Liver (tissue), 9 donors: ENCODE measurements around the gene GUCA2A. TPM values are rescaled to one million over a fixed set of nuclear protein-coding genes. Genes with fewer than 3 reads are reported as not detected.

Experiments
- DNase-seq: peaks from one replicate; pipeline ENCODE4 v3.0.0-alpha.2; 2017; ENCODE audit warnings: low spot score
- H3K27ac ChIP-seq, 2 donors: one replicate each; pipeline ENCODE4 v1.7.0; 2013; ENCODE audit warnings: inconsistent platforms in 2 of 2, low read length in 2 of 2, control low read depth in 1 of 2, low read depth in 1 of 2, mild to moderate bottlenecking in 1 of 2
- H3K27me3 ChIP-seq, 4 donors: one replicate each; pipeline versions ENCODE4 v1.6.1 to v1.7.0; 2013; ENCODE audit warnings: low read length in 3 of 4, inconsistent platforms in 1 of 4, mild to moderate bottlenecking in 1 of 4, moderate library complexity in 1 of 4; ENCODE audit not compliant: control insufficient read depth in 4 of 4, insufficient read depth in 4 of 4
- H3K36me3 ChIP-seq, 4 donors: one replicate each; pipeline versions ENCODE4 v1.6.1 to v1.7.0; 2013; ENCODE audit warnings: low read length in 3 of 4, mild to moderate bottlenecking in 3 of 4, low read depth in 1 of 4, moderate library complexity in 1 of 4; ENCODE audit not compliant: control insufficient read depth in 4 of 4, insufficient read depth in 3 of 4
- H3K4me1 ChIP-seq, 4 donors: one replicate each; pipeline versions ENCODE4 v1.6.1 to v1.7.0; 2013; ENCODE audit warnings: low read length in 3 of 4, mild to moderate bottlenecking in 3 of 4, moderate library complexity in 1 of 4; ENCODE audit not compliant: control insufficient read depth in 4 of 4, insufficient read depth in 4 of 4
- H3K4me3 ChIP-seq, 3 donors: one replicate each; pipeline versions ENCODE4 v1.6.1 to v1.7.0; 2013; ENCODE audit warnings: low read length in 3 of 3, control low read depth in 1 of 3, low read depth in 1 of 3, mild to moderate bottlenecking in 1 of 3
- H3K9ac ChIP-seq, 2 donors: one replicate each; pipeline ENCODE4 v1.7.0; 2013; ENCODE audit warnings: low read length in 2 of 2, mild to moderate bottlenecking in 2 of 2, moderate library complexity in 2 of 2, control low read depth in 1 of 2, low read depth in 1 of 2
- H3K9me3 ChIP-seq, 4 donors: one replicate each; pipeline versions ENCODE4 v1.6.1 to v1.7.0; 2013; ENCODE audit warnings: low read length in 3 of 4; ENCODE audit not compliant: control insufficient read depth in 4 of 4
- EGR1 ChIP-seq, 2 donors: IDR thresholded peaks; 2 replicates each; pipeline ENCODE4 v1.6.1; 2016 to 2018; ENCODE audit warnings: antibody characterized with exemption in 2 of 2, low read depth in 2 of 2
- FOXA1 ChIP-seq: IDR thresholded peaks from 2 replicates; pipeline ENCODE4 v1.6.1; 2016; ENCODE audit warnings: antibody characterized with exemption
- FOXA2 ChIP-seq: IDR thresholded peaks from 2 replicates; pipeline ENCODE4 v1.6.1; 2016; ENCODE audit warnings: antibody characterized with exemption
- GABPA ChIP-seq, 2 donors: IDR thresholded peaks in 1 of 2; conservative IDR thresholded peaks in 1 of 2; 2 replicates each; pipeline ENCODE4 v1.6.1; 2016; ENCODE audit warnings: antibody characterized with exemption in 2 of 2, mild to moderate bottlenecking in 1 of 2, moderate library complexity in 1 of 2
- HNF4A ChIP-seq, 2 donors: conservative IDR thresholded peaks; 2 replicates each; pipeline ENCODE4 v1.6.1; 2016; ENCODE audit warnings: antibody characterized with exemption in 2 of 2, mild to moderate bottlenecking in 2 of 2
- HNF4G ChIP-seq: IDR thresholded peaks from 2 replicates; pipeline ENCODE4 v1.6.1; 2016; ENCODE audit warnings: antibody characterized with exemption
- JUND ChIP-seq, 2 donors: IDR thresholded peaks; 2 replicates each; pipeline ENCODE4 v1.6.1; 2016; ENCODE audit warnings: antibody characterized with exemption in 2 of 2
- NR2F2 ChIP-seq: IDR thresholded peaks from 2 replicates; pipeline ENCODE4 v1.6.1; 2016; ENCODE audit warnings: antibody characterized with exemption
- RAD21 ChIP-seq, 2 donors: IDR thresholded peaks; 2 replicates each; pipeline ENCODE4 v1.6.1; 2016; ENCODE audit warnings: antibody characterized with exemption in 2 of 2, mild to moderate bottlenecking in 2 of 2
- RXRA ChIP-seq, 2 donors: IDR thresholded peaks; 2 replicates each; pipeline ENCODE4 v1.6.1; 2017 to 2018; ENCODE audit warnings: antibody characterized with exemption in 2 of 2, mild to moderate bottlenecking in 1 of 2
- TAF1 ChIP-seq: conservative IDR thresholded peaks from 2 replicates; pipeline ENCODE4 v1.6.1; 2016; ENCODE audit warnings: antibody characterized with exemption, mild to moderate bottlenecking
- YY1 ChIP-seq: IDR thresholded peaks from 2 replicates; pipeline ENCODE4 v1.6.1; 2016; ENCODE audit warnings: antibody characterized with exemption, mild to moderate bottlenecking
- WGBS: extraction: QIAGEN DNeasy Blood & Tissue Kit; methylation state at CpG from one replicate; pipeline ENCODE4 v1.1.7; 2013; 5-methylcytosine and 5-hydroxymethylcytosine counted together
- polyA plus RNA-seq, 2 donors: library from polyadenylated mRNA; stranded (reverse) in 1 of 2; unstranded in 1 of 2; fragments of 200-250 nt in 1 of 2; fragments of >200 nt in 1 of 2; fragmentation: Nextera tagmentation in 1 of 2; extraction: Ambion mirVana in 1 of 2; gene quantifications; one replicate each; pipeline versions ENCODE4 v1.2.1 to v1.2.3, GENCODE V29; 2013 to 2015
- total RNA-seq, 2 donors: library from RNA; depleted of rRNA; stranded (reverse); fragments of >200 nt; gene quantifications; one replicate each; pipeline ENCODE4 v1.2.3, GENCODE V29; 2014
- TF ChIP-seq, protein P1 (sequence below): IDR thresholded peaks from 2 replicates; pipeline ENCODE4 v1.6.1; 2016; ENCODE audit warnings: antibody characterized with exemption
- TF ChIP-seq, protein P2 (sequence below): fragments of 150-350 bp; IDR thresholded peaks from 2 replicates; pipeline ENCODE4 v1.5.1; 2017; ENCODE audit warnings: improper control_type of control experiment, low read depth, low read length; ENCODE audit not compliant: missing input control
- donor health status: healthy.
- donor health status: healthy.
- donor health status: healthy.
- donor health status: healthy.
- donor health status: healthy.

Gene GUCA2A
- total and polyA plus RNA-seq, 4 donors: not detected

DNA sequence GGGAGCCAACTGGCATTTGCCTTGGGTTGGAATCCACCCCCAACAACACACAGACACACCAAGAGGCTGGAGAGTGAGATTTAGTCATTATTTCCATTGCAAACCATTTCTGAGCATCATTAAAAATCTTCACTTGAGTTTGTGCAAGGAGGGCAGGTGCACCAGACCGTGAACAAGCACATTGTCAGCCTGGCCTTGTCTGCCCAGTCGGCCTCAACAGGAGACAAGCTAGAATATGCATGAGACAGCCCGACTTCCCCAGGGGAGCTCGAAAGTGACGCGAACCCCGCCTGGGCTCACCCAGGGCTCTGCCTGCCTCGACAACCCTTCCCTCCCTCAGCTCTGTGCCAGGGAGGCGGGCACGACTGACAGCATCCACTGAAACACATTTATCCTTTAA is 26.8 kb downstream of the GUCA2A start:
- H3K4me1 ChIP-seq: no peaks in the 10 kb centered on the region
- H3K9me3 ChIP-seq: no peaks in the 10 kb centered on the region
- H3K9ac ChIP-seq: no peak overlapping the region
- H3K4me3 ChIP-seq: no peak overlapping the region
- no peaks in the 10 kb centered on the region for H3K36me3 ChIP-seq
- H3K27me3 ChIP-seq: no peaks in the 10 kb centered on the region
- no peak for DNase-seq
- no peak overlapping the region for H3K27ac ChIP-seq
- WGBS: 83% methylated on average over 10 of the region's 10 CpGs
- TF ChIP-seq, protein P1, sequence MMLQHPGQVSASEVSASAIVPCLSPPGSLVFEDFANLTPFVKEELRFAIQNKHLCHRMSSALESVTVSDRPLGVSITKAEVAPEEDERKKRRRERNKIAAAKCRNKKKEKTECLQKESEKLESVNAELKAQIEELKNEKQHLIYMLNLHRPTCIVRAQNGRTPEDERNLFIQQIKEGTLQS: no peak
- TF ChIP-seq GABPA (IDR thresholded peaks at IDR 0.05 in 1 of 2, conservative IDR thresholded peaks at IDR 0.05 in 1 of 2) (no peak), EGR1 (IDR thresholded peaks at IDR 0.05; ENCODE audit: low read depth in 2 of 2) (no peak), NR2F2 (no peak), TAF1 (no peak), HNF4A (conservative IDR thresholded peaks at IDR 0.05) (no peak)
- TF ChIP-seq, protein P2, sequence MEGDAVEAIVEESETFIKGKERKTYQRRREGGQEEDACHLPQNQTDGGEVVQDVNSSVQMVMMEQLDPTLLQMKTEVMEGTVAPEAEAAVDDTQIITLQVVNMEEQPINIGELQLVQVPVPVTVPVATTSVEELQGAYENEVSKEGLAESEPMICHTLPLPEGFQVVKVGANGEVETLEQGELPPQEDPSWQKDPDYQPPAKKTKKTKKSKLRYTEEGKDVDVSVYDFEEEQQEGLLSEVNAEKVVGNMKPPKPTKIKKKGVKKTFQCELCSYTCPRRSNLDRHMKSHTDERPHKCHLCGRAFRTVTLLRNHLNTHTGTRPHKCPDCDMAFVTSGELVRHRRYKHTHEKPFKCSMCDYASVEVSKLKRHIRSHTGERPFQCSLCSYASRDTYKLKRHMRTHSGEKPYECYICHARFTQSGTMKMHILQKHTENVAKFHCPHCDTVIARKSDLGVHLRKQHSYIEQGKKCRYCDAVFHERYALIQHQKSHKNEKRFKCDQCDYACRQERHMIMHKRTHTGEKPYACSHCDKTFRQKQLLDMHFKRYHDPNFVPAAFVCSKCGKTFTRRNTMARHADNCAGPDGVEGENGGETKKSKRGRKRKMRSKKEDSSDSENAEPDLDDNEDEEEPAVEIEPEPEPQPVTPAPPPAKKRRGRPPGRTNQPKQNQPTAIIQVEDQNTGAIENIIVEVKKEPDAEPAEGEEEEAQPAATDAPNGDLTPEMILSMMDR: no peak

DNA sequence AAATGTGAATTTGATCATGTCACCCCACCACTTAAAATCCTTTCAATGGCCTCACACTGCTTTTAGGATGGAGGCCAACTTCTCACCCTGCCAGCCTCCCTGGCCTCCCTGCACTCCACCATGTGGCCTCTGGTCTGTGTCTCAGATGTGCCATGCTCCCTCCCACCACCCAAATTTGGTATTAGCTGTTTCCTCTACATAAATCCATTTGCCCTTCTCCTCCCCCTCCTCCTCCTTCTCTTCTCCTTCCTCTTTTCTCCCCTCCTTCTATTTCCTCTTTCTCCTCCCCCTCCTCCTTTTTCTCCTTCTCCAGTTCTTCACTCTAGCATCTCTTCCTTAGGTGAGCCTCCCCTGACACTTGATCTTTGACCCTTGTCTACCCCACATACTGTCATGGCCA is 28.1 kb downstream of the GUCA2A start:
- Histone ChIP-seq H3K9me3 (no peaks in the 10 kb centered on the region), H3K36me3 (no peaks in the 10 kb centered on the region)

GRCh38 chr1:42135426-42135825 is 29.1 kb downstream of the GUCA2A start:
- H3K9me3 ChIP-seq: no peaks in the 10 kb centered on the region
- 60% methylated on average over 3 of the region's 3 CpGs for WGBS
- no peak for DNase-seq
- no peak for TF ChIP-seq EGR1 (IDR thresholded peaks at IDR 0.05; ENCODE audit: low read depth in 2 of 2)
- TF ChIP-seq RXRA (IDR thresholded peaks at IDR 0.05): no peak
- no peak for TF ChIP-seq JUND (IDR thresholded peaks at IDR 0.05)
- no peak for TF ChIP-seq GABPA (IDR thresholded peaks at IDR 0.05 in 1 of 2, conservative IDR thresholded peaks at IDR 0.05 in 1 of 2)
- TF ChIP-seq RAD21 (IDR thresholded peaks at IDR 0.05): no peak
- no peak for TF ChIP-seq TAF1
- no peak for TF ChIP-seq NR2F2
- TF ChIP-seq FOXA1: no peak
- TF ChIP-seq HNF4G: no peak
- TF ChIP-seq FOXA2: no peak
- H3K4me1 ChIP-seq: no peaks in the 10 kb centered on the region
- H3K36me3 ChIP-seq: no peaks in the 10 kb centered on the region
- no peak overlapping the region for H3K9ac ChIP-seq
- no peak overlapping the region for H3K27ac ChIP-seq
- H3K27me3 ChIP-seq: no peaks in the 10 kb centered on the region
- H3K4me3 ChIP-seq: no peak overlapping the region

More for the DNA sequence above, 28.1 kb downstream of the GUCA2A start:
- H3K27ac ChIP-seq: no peak overlapping the region
- TF ChIP-seq RAD21 (IDR thresholded peaks at IDR 0.05) (no peak), YY1 (no peak)
- no peaks in the 10 kb centered on the region for H3K27me3 ChIP-seq
- no peaks in the 10 kb centered on the region for H3K4me1 ChIP-seq
- no peak overlapping the region for H3K4me3 ChIP-seq
- no peak overlapping the region for H3K9ac ChIP-seq
- no peak for DNase-seq
